ENCODE measurements around the gene CELA2A.
"Not testable (repeated sequence)": the region's sequence is repeated elsewhere in the genome, so short reads cannot be mapped to it uniquely, and the experiment has no call there.

DNA sequence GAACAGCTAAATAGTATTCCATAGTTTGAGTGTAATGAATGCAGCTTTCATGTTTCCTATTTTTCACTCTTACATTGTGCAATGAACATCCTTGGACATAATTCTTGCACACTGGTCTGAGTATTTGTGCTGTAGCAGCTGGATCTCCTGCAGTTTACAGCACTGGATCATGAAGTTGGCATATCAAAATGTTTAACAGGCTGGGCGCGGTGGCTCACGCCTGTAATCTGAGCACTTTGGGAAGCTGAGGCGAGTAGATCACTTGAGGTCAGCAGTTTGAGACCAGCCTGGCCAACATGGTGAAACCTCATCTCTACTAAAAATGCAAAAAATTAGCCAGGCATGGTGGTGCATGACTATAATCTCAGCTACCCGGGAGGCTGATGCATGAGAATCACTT lies 14.5 kb downstream of the CELA2A start:
- TF ChIP-seq CTCF (IDR thresholded peaks at IDR 0.05 in 4 of 5, conservative IDR thresholded peaks at IDR 0.05 in 1 of 5); POLR2A (IDR thresholded peaks at IDR 0.05): not testable (repeated sequence)

Data from gastrocnemius medialis (tissue), 4 donors.